ENCODE results near the gene LRRC28. TPM values are rescaled to one million over a fixed set of nuclear protein-coding genes. Genes with fewer than 3 reads are reported as not detected.

The LRRC28 gene
- total RNA-seq, 2 experiments from 2014 or later, result 14.0 to 16.1 TPM

DNA sequence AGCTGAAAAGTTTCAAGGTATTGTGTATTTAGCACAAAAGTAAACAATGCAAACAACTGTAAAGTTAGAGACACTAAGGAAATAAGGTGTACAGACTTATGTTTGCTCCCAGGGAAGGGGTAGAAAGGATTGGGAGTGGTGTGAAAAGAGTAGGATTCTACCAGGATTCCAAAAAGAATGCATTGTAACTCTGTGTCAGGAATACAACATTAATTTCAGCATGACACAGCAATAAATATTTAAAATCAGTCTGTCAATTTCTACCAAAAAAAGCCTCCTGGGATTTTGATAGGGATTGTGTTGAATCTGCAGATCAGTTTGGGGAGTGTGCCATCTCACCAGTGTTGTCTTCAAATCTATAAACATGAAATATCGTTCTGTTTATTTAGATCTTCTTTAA is 73.4 kb downstream of the LRRC28 start:
- H3K36me3 Mint-ChIP-seq (ENCODE audit: low read depth), result no peaks in the 10 kb centered on the region
- H3K4me1 Mint-ChIP-seq (ENCODE audit: low read depth), result peaks cover 32% of the 10 kb centered on the region
- ATAC-seq (no peak), DNase-seq (no peak)
- intact Hi-C loops (cut with micrococcal nuclease), result no loop called here
- ChIA-PET CTCF (interaction anchor here (1.0 kb wide), 1 partner anchor 47 kb away, joined by 5 read pairs; no protein-coding TSS in a partner anchor), POLR2A (no interaction called here)
- H3K27me3 Mint-ChIP-seq, result no peaks in the 10 kb centered on the region
- TF ChIP-seq, protein P1, sequence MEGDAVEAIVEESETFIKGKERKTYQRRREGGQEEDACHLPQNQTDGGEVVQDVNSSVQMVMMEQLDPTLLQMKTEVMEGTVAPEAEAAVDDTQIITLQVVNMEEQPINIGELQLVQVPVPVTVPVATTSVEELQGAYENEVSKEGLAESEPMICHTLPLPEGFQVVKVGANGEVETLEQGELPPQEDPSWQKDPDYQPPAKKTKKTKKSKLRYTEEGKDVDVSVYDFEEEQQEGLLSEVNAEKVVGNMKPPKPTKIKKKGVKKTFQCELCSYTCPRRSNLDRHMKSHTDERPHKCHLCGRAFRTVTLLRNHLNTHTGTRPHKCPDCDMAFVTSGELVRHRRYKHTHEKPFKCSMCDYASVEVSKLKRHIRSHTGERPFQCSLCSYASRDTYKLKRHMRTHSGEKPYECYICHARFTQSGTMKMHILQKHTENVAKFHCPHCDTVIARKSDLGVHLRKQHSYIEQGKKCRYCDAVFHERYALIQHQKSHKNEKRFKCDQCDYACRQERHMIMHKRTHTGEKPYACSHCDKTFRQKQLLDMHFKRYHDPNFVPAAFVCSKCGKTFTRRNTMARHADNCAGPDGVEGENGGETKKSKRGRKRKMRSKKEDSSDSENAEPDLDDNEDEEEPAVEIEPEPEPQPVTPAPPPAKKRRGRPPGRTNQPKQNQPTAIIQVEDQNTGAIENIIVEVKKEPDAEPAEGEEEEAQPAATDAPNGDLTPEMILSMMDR (IDR thresholded peaks at IDR 0.05), result no peak
- peak overlapping the region; percentile 61 for H3K27ac Mint-ChIP-seq
- no peaks in the 10 kb centered on the region for H3K9me3 Mint-ChIP-seq
- H3K4me3 Mint-ChIP-seq, result no peak overlapping the region

DNA sequence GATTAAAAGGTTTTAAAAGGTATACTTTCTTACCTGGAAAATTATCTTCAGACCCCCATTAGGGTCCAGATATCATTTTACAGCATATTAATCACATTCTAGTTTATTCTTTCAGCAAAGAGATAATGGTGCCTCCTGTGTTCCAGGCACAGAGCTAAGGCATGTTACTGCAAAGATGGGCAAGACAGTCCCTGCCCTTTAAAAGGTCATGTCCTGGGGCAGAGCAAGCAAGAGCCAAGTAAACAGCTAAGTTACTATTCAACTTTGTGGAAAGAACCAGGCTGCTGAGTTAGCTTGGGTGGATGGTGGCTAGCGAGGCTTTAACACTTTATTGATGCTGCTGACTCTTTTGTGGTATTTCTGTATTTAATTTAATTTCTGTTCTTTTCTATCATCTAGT is 75.0 kb downstream of the LRRC28 start:
- Mint-ChIP-seq H3K36me3 (ENCODE audit: low read depth) (no peaks in the 10 kb centered on the region), H3K9me3 (no peaks in the 10 kb centered on the region), H3K27ac (no peak overlapping the region), H3K4me1 (ENCODE audit: low read depth) (peaks cover 32% of the 10 kb centered on the region), H3K4me3 (no peak overlapping the region), H3K27me3 (no peaks in the 10 kb centered on the region)
- intact Hi-C loops (cut with micrococcal nuclease), result no loop called here
- ATAC-seq, result no peak
- ChIA-PET CTCF (no interaction called here), POLR2A (no interaction called here)
- TF ChIP-seq, protein P1 (IDR thresholded peaks at IDR 0.05), result no peak
- DNase-seq, result no peak

DNA sequence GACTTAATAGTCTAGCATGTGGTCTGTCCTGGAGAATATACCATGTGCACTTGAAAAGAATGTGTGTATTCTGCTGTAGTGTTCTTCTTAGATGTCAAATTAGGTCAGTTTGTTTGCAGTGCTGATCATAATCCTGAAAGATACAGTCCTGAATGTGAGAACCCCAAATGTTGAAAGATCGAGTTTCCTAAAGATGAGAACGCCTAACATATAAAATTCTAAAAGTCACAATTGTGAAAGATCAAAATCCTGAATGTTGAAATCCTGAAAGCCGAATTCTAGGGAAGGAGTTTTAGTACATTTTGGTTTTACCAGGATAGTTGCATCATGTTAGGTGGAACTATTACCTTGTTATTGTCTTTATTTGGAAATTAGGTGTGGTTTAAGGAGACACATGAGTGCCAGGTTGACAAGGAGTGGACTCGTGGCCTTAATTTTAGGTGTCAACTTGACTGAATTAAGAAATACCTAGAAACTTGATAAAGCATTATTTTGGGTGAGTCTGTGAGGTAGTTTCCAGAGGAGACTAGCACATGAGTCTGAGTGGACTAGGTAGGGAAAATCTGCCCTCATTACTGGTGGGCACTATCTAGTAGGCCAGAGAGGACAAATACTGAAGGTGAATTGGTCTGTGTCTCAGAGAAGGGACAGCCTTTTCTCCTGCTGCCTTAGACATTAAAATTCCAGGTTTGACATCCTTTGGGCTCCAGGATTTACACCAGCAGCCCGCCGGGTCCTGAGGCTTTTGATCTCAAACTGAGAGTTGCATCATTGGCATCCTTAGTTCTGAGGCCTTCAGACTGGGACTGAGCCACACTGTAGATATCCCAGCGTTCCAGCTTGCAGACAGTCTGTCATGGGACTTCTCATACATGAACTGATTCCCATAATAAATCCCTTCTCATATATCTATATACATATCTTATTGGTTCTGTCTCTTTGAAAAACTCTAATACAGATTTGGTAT is 77.1 kb downstream of the LRRC28 start:
- Mint-ChIP-seq H3K4me1 (ENCODE audit: low read depth) (peaks cover 27% of the 10 kb centered on the region), H3K27me3 (no peaks in the 10 kb centered on the region), H3K27ac (no peak overlapping the region), H3K4me3 (no peak overlapping the region), H3K36me3 (ENCODE audit: low read depth) (no peaks in the 10 kb centered on the region), H3K9me3 (no peaks in the 10 kb centered on the region)
- CTCF ChIA-PET, result no interaction called here
- intact Hi-C loops (cut with micrococcal nuclease), result no loop called here
- ATAC-seq, result no peak
- TF ChIP-seq, protein P1 (IDR thresholded peaks at IDR 0.05), result no peak
- DNase-seq, result no peak
- POLR2A ChIA-PET, result no interaction called here

DNA sequence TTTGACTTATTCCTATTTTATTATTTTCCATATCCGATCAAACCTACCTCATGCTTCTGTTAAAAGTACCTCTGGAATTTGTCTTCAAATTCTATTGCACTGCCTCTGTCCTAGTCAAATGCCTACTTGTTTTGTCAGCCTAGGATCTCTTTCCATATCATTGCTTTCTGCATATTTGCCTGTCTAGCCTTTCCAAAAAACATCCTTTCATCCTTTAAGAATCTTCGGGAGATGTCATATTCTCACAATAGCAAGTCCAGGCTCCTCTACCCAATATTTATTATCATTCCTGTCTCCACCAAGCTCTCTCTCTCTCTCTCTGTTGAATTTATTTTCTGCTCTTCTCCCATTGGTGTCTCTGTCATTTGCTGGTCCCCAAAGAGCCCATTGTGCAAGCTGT is 80.1 kb downstream of the LRRC28 start:
- no peak for ATAC-seq

More for the DNA sequence above, 80.1 kb downstream of the LRRC28 start:
- intact Hi-C loops (cut with micrococcal nuclease), result no loop called here
- H3K4me1 Mint-ChIP-seq (ENCODE audit: low read depth), result peaks cover 5% of the 10 kb centered on the region
- no peak overlapping the region for H3K4me3 Mint-ChIP-seq
- H3K27ac Mint-ChIP-seq, result no peak overlapping the region
- H3K36me3 Mint-ChIP-seq (ENCODE audit: low read depth), result no peaks in the 10 kb centered on the region
- H3K9me3 Mint-ChIP-seq, result no peaks in the 10 kb centered on the region
- ChIA-PET CTCF (interaction anchor here (0.9 kb wide), 1 partner anchor 17 kb away, joined by 3 read pairs; no protein-coding TSS in a partner anchor), POLR2A (no interaction called here)
- TF ChIP-seq, protein P1 (IDR thresholded peaks at IDR 0.05), result no peak
- no peak for DNase-seq
- no peaks in the 10 kb centered on the region for H3K27me3 Mint-ChIP-seq

Data from activated CD8-positive, alpha-beta T cell treated with anti-CD3 and anti-CD28 coated beads for 36 hours (primary cell).